HG03066 (cell line): ENCODE data around the gene SEPSECS.
A peak's percentile ranks its signal among the peaks of the same experiment; 100 is the strongest.

Experiments
- ATAC-seq: cut with Tn5 transposase; IDR thresholded peaks from one replicate; pipeline ENCODE4 v1.9.1; 2021; ENCODE audit warnings: low read depth; ENCODE audit not compliant: unreplicated experiment

SEPSECS gene

DNA sequence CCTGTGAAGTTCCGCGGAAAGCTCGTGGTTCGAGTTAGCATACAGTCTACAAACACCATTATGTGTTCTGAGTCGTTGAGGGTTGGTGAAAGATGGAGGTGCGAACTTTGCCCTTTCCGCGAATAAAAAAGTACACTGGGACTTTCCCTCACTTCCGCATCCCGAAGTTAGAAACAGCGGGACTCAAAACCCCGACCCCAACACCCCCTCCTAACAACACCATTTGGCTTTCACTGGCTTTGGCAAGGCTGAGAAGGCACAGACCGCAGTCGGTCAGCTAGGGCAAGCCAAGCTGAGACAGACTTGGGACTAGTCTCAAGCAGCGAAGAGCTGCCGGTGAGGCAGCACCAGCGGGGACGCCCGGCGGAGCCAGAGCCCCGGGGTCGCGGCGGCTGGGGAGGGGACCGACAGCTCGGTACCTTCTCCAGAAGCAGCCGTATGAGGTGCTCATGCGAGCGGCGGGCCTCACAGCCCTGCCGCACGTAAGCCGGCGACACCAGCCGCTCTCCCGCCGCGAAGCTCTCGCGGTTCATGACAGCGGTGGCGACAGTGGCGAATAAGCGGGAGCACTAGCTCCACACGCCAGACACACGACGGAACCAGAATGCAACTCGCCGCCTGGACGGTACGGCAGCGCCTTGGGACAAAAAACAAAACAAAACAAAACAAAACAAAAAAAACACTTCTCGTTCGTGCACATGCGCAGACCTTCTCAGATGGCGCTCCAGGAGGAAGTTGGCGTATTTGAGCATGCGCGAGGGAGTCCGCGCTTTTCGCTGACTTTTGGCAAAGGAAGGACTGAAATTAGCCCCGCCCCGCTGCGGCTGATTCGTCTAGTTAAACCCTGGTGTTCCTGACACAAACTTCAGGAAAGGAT, at the start of gene SEPSECS:
SEPSECS (minus strand) TSS at position 613 of the 877 bp plus-strand sequence; CDS start at position 533, 80 bp downstream.
- peak; percentile 78 for ATAC-seq

DNA sequence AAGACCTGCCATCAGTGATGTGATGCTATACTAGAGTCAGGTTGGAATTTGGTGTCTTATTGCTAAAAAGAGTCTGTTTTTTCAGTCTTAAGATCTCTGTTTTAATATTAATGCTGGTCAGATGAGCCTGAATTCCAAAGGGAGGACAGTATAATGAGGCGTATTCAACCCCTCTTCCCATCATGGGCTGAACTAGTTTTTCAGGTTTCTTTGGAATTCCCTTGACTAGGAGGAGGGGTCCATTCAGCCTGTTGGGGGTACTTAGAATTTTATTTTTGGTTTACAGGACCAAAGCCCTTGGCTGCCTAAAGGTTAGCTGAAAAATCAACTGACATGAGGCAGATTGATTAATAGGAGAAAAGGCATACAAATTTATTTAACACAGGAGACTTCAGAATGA, 49.5 kb upstream of the SEPSECS start:
- no peak for ATAC-seq

DNA sequence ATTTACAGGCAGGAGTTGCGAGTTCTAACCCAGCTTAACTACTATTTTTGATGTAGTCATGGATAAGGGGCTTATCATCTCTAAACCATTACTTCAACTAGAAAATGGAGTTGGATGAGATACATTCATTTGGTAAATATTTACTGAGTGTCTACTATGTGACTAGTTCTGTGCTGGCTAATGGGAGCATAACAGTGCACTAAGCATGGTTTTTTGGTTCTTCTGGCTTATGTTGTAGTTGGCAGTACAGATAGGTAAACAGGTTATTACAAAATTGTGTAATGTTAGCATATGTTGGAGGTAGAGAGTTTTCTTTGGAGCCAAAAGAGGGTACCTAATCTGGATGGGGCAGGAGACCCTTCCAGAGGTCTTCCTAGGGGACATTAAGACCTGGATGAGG, 47.7 kb upstream of the SEPSECS start:
- no peak for ATAC-seq

DNA sequence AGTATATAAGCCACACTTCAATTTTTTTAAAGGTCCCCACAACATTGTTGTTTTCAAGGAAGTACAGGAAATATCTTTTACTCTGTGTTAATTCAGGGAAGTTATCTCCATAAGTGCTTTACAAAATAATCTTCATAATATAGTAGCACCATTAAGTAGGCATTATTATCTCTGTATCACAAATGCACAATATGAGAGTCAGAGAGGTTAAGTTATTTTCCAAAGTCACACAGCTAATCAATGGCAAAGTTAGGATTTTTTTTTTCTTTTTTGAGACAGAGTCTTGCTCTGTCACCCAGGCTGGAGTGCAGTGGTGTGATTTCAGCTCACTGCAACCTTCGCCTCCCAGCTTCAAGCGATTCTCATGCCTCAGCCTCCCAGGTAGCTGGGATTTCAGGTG, 38.5 kb upstream of the SEPSECS start:
- no peak for ATAC-seq

DNA sequence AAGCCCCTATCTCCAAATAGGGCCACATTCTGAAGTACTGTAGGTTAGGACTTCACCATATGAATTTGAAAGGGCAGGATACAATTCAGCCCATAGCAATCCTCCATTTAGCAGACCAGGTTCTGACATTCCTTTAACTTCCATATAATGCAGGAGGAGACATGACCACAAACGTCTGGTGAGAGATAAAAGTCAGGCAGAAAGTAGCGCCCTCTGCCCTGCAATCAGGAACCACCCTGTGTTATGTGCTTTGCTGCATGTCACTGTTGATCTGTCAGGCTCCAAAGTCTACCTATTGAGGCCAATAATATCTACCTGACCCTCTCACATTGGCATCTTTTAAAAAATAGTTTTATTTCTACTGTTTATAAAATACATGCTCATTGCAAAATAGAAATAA, 30.2 kb upstream of the SEPSECS start:
- ATAC-seq, result no peak

DNA sequence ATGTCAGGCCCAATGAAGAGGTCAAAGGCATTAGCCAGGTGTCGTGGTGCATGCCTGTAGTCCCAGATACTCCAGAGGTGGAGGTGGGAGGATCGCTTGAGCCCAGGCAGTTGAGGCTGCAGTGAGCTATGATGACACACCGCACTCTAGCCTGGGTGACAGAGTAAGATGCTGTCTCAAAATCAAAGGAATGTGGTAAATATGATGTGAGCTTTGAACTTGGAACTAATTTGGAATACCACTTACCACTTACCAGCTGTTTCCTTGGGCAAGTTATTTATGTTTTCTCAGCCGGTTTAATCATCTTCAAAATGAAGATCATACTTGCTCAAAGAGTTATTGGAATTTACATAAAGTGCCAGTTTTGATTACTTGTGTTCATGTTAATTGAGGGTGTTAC, 23.8 kb upstream of the SEPSECS start:
- ATAC-seq, result no peak

DNA sequence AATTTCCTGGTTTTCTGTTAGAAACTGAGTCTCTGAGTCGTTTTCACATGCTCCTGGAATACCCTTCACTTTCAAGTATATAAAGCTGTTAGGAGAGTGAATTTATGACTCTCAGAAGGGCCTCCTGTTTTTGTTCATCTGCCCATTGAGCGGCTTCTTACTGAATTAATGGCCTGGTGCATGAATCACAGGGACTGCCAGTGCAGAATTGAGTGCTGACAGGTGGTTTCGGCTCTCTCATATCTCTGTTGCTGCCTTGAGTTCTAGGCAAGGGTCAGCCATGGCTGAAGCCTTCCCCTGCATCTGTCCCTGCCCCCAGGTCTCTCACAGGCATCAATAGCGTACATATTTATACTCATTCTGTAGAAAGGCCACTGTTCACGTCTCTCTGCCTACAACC, 22.7 kb upstream of the SEPSECS start:
- ATAC-seq, result no peak

DNA sequence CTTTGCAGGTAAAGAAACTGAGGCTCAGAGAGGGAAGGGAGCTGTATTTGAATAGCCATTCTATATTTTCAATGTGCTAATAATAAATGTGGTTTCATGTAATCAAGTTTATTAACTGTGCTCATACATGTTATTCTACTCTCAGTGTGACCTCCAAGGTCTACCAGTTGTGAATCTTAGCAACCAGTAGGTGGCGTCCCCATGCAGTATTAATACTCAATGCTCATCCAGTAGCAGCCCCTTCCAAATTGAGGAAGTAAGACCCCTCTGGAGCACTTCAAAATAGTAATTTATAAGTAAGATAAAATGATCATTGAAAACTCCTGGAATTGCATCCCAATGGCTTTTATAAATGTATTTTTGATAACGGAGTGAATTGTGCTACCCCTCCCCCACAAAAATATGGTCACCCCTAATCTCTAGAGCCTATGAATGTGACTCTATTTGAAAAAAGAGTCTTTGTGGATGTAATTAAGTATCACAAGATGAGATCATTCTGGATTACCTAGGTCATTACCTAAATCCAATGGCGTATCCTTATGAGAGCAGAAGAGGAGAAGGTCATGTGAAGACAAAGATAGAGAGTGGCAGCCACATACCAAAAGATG, 20.4 kb upstream of the SEPSECS start:
- peak; percentile 90 for ATAC-seq

DNA sequence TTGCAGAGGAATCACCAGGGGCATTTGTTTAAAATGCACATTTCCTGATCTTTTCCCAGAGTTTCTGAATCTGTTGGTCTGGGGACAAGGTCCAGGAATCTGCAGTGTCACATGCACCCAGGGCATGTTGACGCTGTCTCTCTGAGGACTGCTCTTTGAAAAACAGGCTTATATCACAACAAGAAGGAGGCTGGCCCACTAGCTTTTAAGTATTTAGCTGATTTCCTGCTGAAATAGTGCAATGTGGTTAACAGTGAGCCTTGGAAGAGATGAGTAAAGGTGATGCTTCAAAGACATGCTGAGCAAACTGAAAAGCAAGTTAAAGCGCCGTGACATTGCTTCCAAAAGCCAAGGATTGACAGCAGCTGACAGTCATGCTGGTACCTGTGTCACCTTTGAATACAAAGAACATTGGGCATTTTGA, 18.6 kb upstream of the SEPSECS start:
- no peak for ATAC-seq

DNA sequence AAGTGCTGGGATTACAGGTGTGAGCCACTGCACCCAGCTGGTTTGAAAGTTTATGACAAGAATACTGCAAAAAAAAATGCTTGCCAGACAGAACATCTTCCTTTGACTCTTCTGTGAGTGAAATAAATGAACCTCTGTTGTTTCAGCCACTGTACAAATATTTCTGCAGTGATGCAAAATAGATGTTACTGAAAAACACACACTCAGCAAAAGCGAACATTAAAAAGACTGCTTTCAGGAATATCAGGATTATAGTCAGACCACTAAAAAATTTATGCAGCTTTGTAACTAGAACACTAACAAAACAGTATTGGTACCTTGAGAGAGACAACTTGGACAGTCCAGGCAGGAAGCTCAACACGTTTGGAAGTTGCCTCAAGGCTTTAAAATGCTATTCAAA, 16.9 kb upstream of the SEPSECS start:
- ATAC-seq, result no peak

DNA sequence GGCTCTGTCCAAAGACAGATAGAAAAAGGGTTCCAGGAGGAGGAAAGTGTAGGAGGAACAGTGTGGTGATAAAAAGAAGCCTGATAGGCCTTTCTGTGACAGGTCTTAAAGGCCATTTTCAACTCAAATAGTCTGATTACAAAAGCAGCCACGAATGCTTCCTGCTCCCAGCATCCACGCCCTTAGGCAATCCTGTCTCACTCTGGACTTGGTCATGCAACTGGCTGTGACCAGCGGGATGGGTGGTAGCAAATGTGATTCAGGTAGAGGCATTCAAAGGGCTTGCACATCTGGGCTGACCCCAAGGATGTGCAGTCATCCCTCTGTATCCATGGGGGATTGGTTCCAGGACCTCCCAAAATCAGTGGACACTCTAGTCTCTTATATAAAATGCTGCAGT, 14.4 kb upstream of the SEPSECS start:
- no peak for ATAC-seq

DNA sequence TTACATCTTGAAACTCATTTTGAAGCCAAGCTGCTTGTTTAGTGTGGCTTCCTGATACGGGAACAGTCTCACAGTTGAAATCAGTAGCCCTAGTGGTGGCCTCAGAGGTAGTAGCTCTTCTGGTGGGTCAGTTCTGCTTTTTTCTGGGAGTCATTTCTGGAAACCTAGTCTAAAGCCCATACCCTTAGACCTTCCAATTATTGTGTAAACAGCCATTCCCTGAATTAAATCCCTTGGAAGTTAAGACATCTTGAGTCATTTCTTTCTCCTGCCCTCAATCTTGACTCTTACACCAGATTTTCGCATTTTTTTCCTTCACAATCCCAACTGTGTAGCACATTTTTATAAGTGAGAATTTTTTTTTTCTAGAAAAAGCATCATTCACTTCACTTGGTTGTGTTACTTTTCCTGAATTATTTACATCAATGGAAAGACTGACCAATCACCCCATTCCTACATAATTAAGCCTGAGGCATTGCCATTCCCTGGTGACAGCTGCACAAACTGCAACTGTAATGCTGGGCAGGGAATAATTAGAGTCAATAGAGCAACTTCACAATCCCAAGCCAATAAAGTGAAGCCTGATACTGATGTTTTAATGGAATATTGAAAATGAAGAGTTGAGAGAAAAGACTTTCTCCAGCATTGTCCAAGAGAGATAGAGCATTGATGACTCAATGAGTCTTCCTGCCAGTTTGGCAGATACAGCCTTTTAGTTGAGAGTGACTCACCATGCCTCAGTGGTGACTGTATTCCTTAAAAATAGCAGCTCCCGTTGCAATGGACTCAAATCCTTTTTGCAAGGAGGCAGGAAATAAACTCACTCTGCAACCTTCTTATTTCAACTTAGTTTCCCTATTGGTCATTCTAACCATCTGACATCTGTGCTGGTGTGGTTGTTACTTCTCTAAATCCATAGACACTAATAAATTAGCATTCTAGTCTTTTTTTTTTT, 13.0 kb upstream of the SEPSECS start:
- ATAC-seq, result no peak

DNA sequence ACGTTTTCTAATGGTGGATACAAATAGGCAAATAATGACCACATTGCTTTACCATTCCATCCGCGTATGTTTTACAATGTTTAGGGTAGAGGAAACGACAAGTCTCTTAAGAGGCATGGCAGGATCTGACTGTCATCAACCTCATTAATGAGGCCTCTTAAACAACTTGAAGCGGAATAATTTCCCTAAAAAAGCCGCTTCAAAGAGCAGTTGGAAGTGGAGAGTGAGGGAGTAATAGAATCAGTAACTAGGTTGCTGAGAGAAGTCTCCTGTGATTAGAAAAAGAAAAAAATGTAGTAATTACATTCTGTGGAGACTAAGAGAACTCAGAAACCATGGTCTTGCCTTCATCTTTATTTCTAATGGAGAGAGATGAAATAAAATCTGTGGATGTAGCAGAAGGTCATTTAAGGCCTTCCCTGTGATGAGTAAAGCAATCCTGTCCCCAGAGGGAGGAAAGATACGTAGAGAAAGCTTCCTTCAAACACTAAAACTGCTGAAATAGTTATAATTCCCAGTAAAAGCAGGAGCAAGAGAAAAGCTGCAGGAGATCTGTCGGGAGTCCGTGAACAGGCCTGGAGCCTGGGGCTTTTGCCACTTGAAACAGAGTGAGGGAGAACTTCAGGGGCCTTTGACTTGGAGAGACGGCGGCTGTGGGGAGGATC, 11.1 kb upstream of the SEPSECS start:
- no peak for ATAC-seq

DNA sequence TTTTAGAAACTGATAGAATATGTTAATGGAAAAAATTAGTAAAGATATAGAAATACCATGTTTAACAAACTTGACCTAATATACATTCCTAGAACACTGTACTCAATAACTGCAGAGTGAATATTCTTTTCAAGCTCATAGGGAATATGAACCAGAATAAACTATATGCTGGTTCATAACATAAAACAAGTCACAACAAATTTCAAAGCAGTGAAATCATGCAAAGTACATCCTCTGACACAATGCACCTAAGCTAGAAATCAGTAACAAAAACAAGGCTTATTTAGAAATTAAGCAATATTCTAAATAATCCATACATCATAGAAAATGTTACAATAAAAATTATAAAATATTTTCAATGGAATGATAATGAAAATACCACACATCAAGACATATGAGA, 9.2 kb upstream of the SEPSECS start:
- ATAC-seq, result no peak

DNA sequence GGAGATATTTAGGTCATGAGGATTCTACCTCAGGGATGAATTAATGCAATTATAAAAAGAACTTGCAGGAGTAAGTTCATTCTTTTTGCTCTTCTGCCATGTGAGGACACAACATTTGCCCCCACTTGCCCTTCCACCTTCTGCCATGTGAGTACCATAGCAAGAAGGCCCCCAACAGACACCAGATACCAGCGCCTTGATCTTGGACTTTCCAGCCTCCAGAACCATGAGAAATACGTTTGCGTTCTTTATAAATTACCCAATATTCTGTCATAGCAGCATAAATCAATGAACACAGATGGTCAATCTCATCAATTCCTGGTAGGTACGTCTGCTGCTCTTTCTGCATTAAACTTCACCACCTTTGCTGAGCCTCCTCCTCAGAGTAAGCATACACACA, 5.7 kb upstream of the SEPSECS start:
- ATAC-seq, result no peak

DNA sequence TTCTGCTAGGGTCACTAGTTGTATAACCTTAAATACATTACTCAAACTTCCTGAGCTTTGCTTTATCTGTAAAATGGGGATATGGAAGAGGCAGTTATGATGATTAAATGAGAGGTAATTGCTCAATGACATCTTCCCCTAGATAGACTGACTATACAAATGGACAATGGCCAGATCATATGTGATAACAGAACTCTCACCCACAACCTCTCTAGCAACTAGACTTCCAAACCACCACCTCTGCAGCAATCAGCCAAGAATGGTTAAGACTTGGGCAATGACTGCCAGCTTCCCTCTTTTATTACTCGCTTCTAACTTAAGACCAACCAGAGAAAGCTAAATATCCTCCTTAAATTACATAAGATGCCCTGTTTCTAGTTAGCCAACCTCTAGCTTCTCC, 2.9 kb upstream of the SEPSECS start:
- no peak for ATAC-seq

DNA sequence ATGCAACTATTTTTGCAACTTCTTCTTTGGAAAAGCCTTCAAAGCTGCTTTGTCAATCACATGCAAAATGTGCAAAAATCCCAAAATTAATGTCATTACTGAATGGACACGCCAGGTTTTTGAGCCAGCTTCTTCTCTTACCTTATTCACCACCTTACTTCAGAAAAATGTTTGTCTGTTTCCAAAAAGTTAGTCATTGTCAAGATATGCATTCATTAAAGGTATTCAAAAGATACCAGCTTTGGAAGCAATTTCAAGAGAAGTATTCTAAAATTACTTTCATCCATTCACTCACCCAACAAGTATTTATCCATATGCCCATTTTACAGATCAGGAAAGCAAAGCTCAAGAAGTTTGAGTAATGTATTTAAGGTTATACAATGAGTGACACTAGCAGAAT, 2.3 kb upstream of the SEPSECS start:
- no peak for ATAC-seq

DNA sequence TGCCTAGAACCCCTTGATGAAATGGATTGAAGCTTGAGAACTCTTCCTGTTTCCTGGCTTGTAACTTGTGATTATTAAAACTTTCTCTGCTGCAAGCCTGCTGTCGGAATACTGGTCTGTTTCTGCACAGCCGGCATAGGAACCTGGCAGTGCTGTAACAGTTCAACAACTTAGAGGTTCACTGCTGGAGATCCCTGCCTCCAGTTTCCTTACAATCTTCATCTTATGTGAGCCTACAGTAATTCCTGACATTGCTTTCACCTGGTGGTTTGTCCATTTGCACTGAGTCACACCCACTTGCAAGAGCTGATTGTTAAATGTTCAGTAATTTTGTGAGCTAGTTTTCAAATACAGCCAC, 1.3 kb upstream of the SEPSECS start:
- no peak for ATAC-seq

DNA sequence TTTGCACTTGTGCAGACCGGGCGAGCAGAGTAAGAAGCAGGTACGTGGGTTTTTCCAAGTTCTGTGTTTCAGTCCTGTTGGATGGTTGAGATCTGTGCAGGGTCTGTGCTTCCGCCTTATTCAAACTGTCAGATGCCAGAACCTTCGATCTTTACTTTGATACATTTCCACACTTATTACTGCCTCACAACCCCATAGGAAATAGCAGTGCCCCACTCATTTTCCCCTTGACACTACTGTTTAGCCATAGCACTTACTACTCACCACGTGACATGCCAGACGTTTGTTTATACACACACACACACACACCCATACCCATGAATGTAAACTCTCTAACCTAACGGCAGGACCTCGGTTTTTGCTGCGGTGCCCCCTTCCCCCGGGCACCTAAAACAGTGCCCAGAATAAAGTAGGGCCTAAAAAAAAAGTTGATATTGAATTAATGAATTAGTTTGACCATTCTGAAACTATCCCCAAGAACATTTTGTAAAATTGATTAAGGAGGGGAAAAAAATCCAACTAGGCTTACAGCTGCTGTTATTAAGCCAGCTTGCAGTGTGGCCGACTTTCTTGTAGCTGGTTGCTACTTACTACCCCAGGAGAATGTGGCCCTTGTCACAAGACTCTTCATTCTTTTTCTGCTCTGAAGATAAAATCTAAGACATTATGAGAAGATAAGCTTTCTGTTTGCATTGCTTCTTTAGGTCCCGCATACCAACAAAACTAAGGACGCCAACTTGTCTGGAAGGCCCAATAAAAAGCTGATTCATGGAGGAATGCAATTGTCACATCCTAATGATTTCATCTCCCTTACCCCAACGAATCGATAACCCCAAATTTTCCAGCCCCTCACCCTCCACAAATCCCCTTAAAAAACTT, 704 bp upstream of the SEPSECS start:
- ATAC-seq, result peak; percentile 31

DNA sequence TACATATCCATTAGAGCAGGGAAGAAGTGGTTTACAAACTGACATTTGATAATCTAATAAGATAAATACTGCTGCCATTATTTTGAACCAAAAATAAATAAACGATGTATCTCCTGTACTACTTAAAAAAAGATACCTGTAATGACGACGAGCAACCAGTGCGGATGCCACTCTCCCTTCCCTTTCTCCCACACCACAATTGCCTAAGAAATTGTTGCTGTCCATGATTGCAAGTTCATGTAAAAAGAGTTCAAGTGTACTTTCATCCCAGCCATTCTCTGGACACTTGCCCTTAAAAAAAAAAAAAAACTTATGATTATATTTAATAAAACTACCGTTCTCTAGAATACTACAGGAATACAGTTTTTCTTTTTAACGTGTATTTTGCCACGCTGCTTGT, 1.4 kb downstream of the SEPSECS start:
- no peak for ATAC-seq
